Activated naive CD8-positive, alpha-beta T cell treated with anti-CD3 and anti-CD28 coated beads, Interleukin-2, amount 10 ng/mL, durations not matched to agents 7 days and 5 days (primary cell): ENCODE data around the gene DENND4B. TPM values are rescaled to one million over a fixed set of nuclear protein-coding genes. Genes with fewer than 3 reads are reported as not detected.

Experiments used
- ATAC-seq: fragments of 150-1000 bp; cut with Tn5 transposase; one replicate; pipeline ENCODE4 v1.10.0; 2021; ENCODE audit warnings: low read depth, moderate library complexity
- POLR2A ChIA-PET: fragments of 350-600 bp; sonication (Branson Sonifier 250); formaldehyde crosslinking; loops from one replicate; lab custom pipeline; 2021; ENCODE audit warnings: antibody characterized with exemption; lab: Charles Lee
- DNase-seq: peaks from one replicate; pipeline ENCODE4 v3.0.0; 2021
- H3K27ac Mint-ChIP-seq: one replicate; pipeline ENCODE4 v1.8.0; 2022; ENCODE audit warnings: mild to moderate bottlenecking, mixed read lengths
- H3K27me3 Mint-ChIP-seq: one replicate; pipeline ENCODE4 v1.8.0; 2022; ENCODE audit warnings: mild to moderate bottlenecking, moderate library complexity, mixed read lengths
- H3K36me3 Mint-ChIP-seq: one replicate; pipeline ENCODE4 v1.8.0; 2021; ENCODE audit warnings: mild to moderate bottlenecking, mixed read lengths
- H3K4me1 Mint-ChIP-seq: one replicate; pipeline ENCODE4 v1.8.0; 2021; ENCODE audit warnings: mixed read lengths
- H3K4me3 Mint-ChIP-seq: one replicate; pipeline ENCODE4 v1.8.0; 2022; ENCODE audit warnings: mild to moderate bottlenecking, moderate library complexity, mixed read lengths
- H3K9me3 Mint-ChIP-seq: one replicate; pipeline ENCODE4 v1.8.0; 2021; ENCODE audit warnings: mixed read lengths
- total RNA-seq, 2 experiments: library from RNA; stranded (reverse); gene quantifications; one replicate each; pipeline ENCODE4 v1.2.3, GENCODE V29; 2021

Gene DENND4B
- total RNA-seq, 2 experiments from 2014 or later: 173 to 183 TPM

DNA sequence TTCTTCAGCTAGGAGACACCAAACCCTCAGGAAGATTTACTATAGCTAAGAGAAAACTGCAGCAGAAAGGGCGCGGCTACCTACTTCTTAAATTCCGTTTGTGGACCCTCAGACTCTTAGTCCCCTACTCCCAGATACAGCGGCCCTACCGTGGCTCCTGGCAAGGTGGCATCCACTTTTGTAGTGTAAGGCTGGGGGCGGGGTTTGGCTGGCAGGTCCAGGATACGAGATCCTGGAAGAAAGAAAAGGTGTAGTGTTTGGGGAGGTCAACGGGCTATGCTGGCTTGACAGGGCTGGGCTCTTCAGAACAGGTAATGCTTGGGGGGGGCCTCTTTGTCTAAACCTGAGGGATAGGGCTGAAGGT is 21.5 kb upstream of the DENND4B start:
- no peaks in the 10 kb centered on the region for H3K9me3 Mint-ChIP-seq
- H3K4me1 Mint-ChIP-seq: peaks cover 50% of the 10 kb centered on the region
- ATAC-seq: no peak
- DNase-seq: no peak
- peak overlapping the region; percentile 96 for H3K4me3 Mint-ChIP-seq
- POLR2A ChIA-PET: interaction anchor here (0.7 to 4.1 kb wide), 16 partner anchors 9 to 452 kb away, joined by 3 to 100 read pairs (median 6); partner anchors contain the start of genes CHTOP, CRTC2, DENND4B and GATAD2B
- H3K27ac Mint-ChIP-seq: peak overlapping the region; percentile 95
- H3K27me3 Mint-ChIP-seq: no peaks in the 10 kb centered on the region
- peaks cover 3% of the 10 kb centered on the region for H3K36me3 Mint-ChIP-seq

DNA sequence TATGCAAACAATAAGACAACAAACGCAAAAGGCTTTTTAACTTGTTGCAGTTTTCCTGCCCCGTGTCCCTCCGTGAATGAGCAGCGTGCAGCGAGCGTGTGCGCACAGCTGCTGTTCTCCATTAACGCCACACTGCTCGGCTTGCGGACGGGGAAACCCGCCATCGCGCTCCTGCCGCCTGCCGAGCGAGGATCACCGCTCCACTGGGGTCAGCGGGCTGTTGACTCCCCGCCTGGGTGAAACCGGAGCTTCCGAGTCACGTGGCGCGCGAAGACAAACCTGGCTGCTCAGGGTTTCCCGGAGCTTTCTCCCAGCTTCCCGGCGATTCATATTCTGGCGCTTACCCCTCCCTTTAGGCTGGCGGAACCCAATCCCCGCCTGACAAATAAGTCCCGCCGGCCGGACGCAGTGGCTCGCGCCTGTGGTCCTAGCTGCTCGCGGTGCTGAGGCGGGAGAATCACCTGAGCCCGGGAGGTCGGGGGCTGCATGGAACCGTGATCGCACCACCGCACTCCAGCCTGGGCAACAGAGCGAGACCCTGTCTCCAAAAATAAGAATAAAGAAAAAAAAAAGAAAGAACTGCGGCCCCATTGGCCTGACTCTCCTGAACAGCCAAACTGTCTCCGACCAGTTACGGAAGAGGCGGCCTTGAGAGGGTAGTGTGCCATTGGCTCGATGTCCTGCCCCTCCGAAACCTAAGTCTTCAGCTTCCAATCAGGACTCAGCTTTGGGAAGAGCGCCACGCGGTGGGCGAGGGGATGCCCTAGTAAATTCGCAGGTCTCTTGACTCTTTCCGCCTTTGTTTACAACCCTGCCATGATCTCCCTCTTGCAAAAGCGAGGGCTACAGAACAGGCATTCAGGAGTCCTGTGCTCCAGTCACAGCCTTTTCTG is 20.8 kb upstream of the DENND4B start, which contains the start of gene CREB3L4:
TSS of gene CREB3L4 (plus strand) at position 796 of the 893 bp plus-strand sequence. CDS start 624 bp downstream, outside the sequence.
- no peaks in the 10 kb centered on the region for H3K27me3 Mint-ChIP-seq
- ATAC-seq (peak; percentile 87), DNase-seq (peak; percentile 80)
- H3K4me3 Mint-ChIP-seq: peak within 1 kb of the TSS; percentile 96
- H3K36me3 Mint-ChIP-seq: peaks cover 3% of the 10 kb centered on the region
- H3K9me3 Mint-ChIP-seq: no peaks in the 10 kb centered on the region
- peaks cover 51% of the 10 kb centered on the region for H3K4me1 Mint-ChIP-seq
- peak within 1 kb of the TSS; percentile 95 for H3K27ac Mint-ChIP-seq
- POLR2A ChIA-PET: interaction anchor here (0.7 to 4.1 kb wide), 18 partner anchors 9 to 451 kb away, joined by 3 to 100 read pairs (median 4); partner anchors contain the start of genes CHTOP, CRTC2, DENND4B and GATAD2B

GRCh38 chr1:153963850-153964331 is 17.4 kb upstream of the DENND4B start:
- ATAC-seq (no peak), DNase-seq (no peak)
- POLR2A ChIA-PET: interaction anchor here (0.6 to 3.2 kb wide), 8 partner anchors 10 to 236 kb away, joined by 3 to 31 read pairs (median 4); partner anchors contain the start of genes INTS3, JTB and RPS27
- H3K9me3 Mint-ChIP-seq: no peaks in the 10 kb centered on the region
- H3K27ac Mint-ChIP-seq: peak overlapping the region; percentile 91
- peak overlapping the region; percentile 91 for H3K4me3 Mint-ChIP-seq
- H3K27me3 Mint-ChIP-seq: no peaks in the 10 kb centered on the region
- peaks cover 51% of the 10 kb centered on the region for H3K4me1 Mint-ChIP-seq
- H3K36me3 Mint-ChIP-seq: peaks cover 7% of the 10 kb centered on the region

- ATAC-seq (peak; percentile 61), DNase-seq (peak; percentile 94)
- Mint-ChIP-seq H3K27ac (peak within 1 kb of the TSS; percentile 91), H3K36me3 (peaks cover 7% of the 10 kb centered on the region), H3K9me3 (no peaks in the 10 kb centered on the region), H3K4me1 (peaks cover 49% of the 10 kb centered on the region), H3K27me3 (no peaks in the 10 kb centered on the region), H3K4me3 (peak within 1 kb of the TSS; percentile 91)
- POLR2A ChIA-PET: interaction anchor here (0.6 to 3.2 kb wide), 14 partner anchors 9 to 235 kb away, joined by 3 to 31 read pairs (median 4); partner anchors contain the start of genes DENND4B, GATAD2B, INTS3 and JTB
Measured at GRCh38 chr1:153963030-153963849, 16.7 kb upstream of the DENND4B start, which contains the start of gene SLC39A1. SLC39A1 (minus strand) TSS chr1:153963537; CDS start chr1:153962715, 822 bp downstream.

DNA sequence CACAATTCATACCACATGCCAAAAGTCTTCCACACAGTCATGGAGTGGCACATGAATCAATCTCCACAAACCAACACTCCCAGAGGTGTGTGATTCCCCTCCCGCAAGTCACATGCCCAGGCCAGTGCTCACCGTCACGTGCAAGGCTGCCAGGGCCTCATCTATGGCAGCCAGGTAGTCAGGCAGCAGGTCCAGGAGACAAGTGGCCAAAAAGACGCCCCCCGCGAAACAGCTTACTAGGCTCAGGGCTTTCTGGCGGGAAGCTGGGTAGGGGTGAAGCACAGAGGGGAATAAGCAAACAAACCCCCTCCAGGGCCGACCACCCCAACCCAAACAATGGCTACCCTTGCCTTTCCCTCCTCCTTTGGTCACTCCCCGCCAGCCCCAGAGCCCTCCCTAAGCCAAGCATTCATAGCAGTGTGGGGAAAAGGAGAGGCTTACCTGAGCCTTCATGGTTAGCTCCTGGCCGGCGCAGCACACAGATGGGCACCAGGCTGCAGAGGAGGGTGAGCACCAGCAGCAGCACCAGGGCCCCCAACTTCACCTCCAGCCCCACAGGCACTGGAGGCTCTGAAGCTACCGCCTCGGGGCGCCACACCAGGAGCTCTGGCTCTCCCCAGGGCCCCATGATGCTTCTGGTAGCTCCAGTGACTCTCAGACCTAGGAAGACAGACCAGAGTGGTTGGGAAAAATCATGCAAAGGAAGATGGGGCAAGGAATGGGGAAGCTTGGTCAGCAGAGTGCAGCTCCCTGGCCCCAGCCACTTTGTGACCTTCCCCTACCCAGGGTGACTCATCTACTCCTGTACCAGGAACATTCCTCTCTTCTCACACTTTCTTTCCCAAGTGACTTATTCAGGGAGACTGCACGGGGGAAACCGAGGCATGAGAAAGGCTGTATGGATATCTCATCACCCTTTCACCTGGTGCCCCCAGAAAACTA is 15.8 kb upstream of the DENND4B start:
- Mint-ChIP-seq H3K4me3 (peak overlapping the region; percentile 91), H3K9me3 (no peaks in the 10 kb centered on the region), H3K36me3 (peaks cover 7% of the 10 kb centered on the region), H3K27me3 (no peaks in the 10 kb centered on the region), H3K27ac (peak overlapping the region; percentile 91), H3K4me1 (peaks cover 46% of the 10 kb centered on the region)
- POLR2A ChIA-PET: interaction anchor here (0.6 to 3.2 kb wide), 15 partner anchors 8 to 235 kb away, joined by 3 to 31 read pairs (median 3); partner anchors contain the start of genes DENND4B, GATAD2B, INTS3 and JTB
- DNase-seq (no peak), ATAC-seq (no peak)

GRCh38 chr1:153961421-153961820 is 14.9 kb upstream of the DENND4B start:
- Mint-ChIP-seq H3K36me3 (peaks cover 10% of the 10 kb centered on the region), H3K9me3 (no peaks in the 10 kb centered on the region), H3K4me3 (no peak overlapping the region), H3K27me3 (no peaks in the 10 kb centered on the region), H3K4me1 (peaks cover 49% of the 10 kb centered on the region), H3K27ac (no peak overlapping the region)
- ATAC-seq (no peak), DNase-seq (no peak)
- POLR2A ChIA-PET: interaction anchor here (0.8 to 3.2 kb wide), 2 partner anchors 16 kb away, joined by 3 to 31 read pairs; partner anchors contain the start of gene JTB

DNA sequence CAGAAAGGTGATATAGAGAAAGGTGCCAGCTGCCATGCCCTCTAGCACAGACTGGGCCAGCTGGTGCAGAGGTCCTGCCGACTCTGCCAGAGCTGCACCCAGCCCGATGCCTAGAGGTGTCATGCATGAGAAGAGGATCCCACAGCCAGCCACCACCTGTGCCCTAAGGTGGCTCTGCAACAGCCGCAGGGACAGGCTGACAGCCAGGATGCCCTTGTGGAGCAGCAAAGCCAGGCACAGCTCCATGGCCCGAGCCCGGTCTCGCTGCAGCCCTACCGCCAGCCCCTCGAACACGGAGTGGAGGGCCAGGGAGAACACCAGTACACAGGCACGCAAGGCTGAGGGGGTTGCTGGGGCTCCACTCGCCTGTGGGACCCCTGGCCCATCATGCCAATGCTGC is 13.7 kb upstream of the DENND4B start:
- Mint-ChIP-seq H3K4me3 (no peak overlapping the region), H3K27ac (peak overlapping the region; percentile 32), H3K36me3 (peaks cover 9% of the 10 kb centered on the region), H3K27me3 (no peaks in the 10 kb centered on the region), H3K4me1 (peaks cover 45% of the 10 kb centered on the region), H3K9me3 (no peaks in the 10 kb centered on the region)
- ATAC-seq (no peak), DNase-seq (no peak)
- POLR2A ChIA-PET: interaction anchor here (1.1 to 8.1 kb wide), 2 partner anchors 15 to 16 kb away, joined by 3 to 87 read pairs; partner anchors contain the start of gene DENND4B

- POLR2A ChIA-PET: interaction anchor here (0.9 to 8.1 kb wide), 5 partner anchors 8 to 184 kb away, joined by 3 to 87 read pairs (median 5); partner anchors contain the start of genes CREB3L4, DENND4B, GATAD2B and SLC27A3
- H3K27ac Mint-ChIP-seq: peak overlapping the region; percentile 24
- no peak overlapping the region for H3K4me3 Mint-ChIP-seq
Measured at GRCh38 chr1:153959454-153959853, 12.9 kb upstream of the DENND4B start.

DNA sequence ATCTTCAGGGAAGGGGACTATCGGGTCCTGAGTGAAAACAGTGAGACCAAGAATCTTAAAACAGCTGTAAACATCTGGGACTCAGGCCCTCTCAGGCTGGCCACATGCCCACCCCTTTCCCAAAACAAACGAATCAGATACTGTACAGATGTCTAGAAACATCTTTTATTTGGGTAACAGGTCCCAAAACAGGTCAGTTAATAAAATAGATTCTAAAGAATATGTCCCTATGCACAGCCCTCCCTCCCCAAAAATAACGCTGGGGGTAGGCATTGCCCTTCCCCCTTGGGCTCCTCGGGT is 12.4 kb upstream of the DENND4B start:
- peak overlapping the region; percentile 98 for H3K27ac Mint-ChIP-seq
- H3K4me3 Mint-ChIP-seq: peak overlapping the region; percentile 94
- ATAC-seq (no peak), DNase-seq (no peak)
- no peaks in the 10 kb centered on the region for H3K9me3 Mint-ChIP-seq
- no peaks in the 10 kb centered on the region for H3K27me3 Mint-ChIP-seq
- H3K4me1 Mint-ChIP-seq: peaks cover 46% of the 10 kb centered on the region
- POLR2A ChIA-PET: interaction anchor here (0.8 to 8.1 kb wide), 7 partner anchors 8 to 183 kb away, joined by 3 to 87 read pairs (median 5); partner anchors contain the start of genes CREB3L4, DENND4B, GATAD2B and JTB
- H3K36me3 Mint-ChIP-seq: peaks cover 12% of the 10 kb centered on the region

More at GRCh38 chr1:153959454-153959853, 12.9 kb upstream of the DENND4B start:
- ATAC-seq: no peak
- peaks cover 45% of the 10 kb centered on the region for H3K4me1 Mint-ChIP-seq
- no peaks in the 10 kb centered on the region for H3K27me3 Mint-ChIP-seq
- H3K9me3 Mint-ChIP-seq: no peaks in the 10 kb centered on the region
- peaks cover 9% of the 10 kb centered on the region for H3K36me3 Mint-ChIP-seq
- no peak for DNase-seq

- POLR2A ChIA-PET: interaction anchor here (0.8 to 8.1 kb wide), 10 partner anchors 9 to 183 kb away, joined by 3 to 87 read pairs (median 6); partner anchors contain the start of genes CREB3L4, DENND4B, GATAD2B and JTB
- DNase-seq: peak; percentile 94
- Mint-ChIP-seq H3K4me3 (peak within 1 kb of the TSS; percentile 94), H3K27ac (peak within 1 kb of the TSS; percentile 98), H3K4me1 (peaks cover 45% of the 10 kb centered on the region), H3K9me3 (no peaks in the 10 kb centered on the region), H3K36me3 (peaks cover 14% of the 10 kb centered on the region), H3K27me3 (no peaks in the 10 kb centered on the region)
- ATAC-seq: peak; percentile 86
Measured at GRCh38 chr1:153958111-153958960, 11.8 kb upstream of the DENND4B start, which contains the start of gene CRTC2. CRTC2 (minus strand) TSS chr1:153958612; CDS start chr1:153958497, 115 bp downstream.
